GM12892 (cell line): ENCODE data around the gene DOK4.

Experiments
- POLR2A ChIP-seq: IDR thresholded peaks from 2 replicates; pipeline ENCODE4 v1.6.1; 2011; ENCODE audit warnings: low read depth, low read length, control low read depth
- POLR2AphosphoS5 ChIP-seq: IDR thresholded peaks from 2 replicates; pipeline ENCODE4 v1.6.1; 2011; ENCODE audit warnings: low read depth, low read length, control low read depth

DNA sequence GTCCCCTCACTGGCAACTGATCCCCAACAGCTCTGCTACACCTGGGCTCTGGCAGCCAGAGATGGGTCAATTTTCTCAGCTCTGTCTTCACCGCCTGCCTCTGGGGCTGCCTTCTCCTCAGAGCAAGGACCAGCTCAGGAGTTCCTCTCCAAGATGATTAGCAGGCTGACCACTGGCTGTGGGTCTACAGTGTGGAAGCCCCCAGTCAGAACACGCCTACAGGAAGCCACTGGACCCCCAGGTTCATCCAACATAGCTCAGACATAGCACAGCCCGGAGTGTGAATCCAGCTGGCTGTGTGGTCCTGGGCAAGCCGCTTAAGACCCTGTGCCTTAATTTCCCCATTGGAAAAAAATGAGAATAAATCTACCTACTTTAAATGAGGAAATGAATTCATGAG, 4.9 kb downstream of the DOK4 start:
- TF ChIP-seq POLR2AphosphoS5, result no peak
- TF ChIP-seq POLR2A, result no peak
